ENCODE results near the gene HRH3.

HRH3 gene

DNA sequence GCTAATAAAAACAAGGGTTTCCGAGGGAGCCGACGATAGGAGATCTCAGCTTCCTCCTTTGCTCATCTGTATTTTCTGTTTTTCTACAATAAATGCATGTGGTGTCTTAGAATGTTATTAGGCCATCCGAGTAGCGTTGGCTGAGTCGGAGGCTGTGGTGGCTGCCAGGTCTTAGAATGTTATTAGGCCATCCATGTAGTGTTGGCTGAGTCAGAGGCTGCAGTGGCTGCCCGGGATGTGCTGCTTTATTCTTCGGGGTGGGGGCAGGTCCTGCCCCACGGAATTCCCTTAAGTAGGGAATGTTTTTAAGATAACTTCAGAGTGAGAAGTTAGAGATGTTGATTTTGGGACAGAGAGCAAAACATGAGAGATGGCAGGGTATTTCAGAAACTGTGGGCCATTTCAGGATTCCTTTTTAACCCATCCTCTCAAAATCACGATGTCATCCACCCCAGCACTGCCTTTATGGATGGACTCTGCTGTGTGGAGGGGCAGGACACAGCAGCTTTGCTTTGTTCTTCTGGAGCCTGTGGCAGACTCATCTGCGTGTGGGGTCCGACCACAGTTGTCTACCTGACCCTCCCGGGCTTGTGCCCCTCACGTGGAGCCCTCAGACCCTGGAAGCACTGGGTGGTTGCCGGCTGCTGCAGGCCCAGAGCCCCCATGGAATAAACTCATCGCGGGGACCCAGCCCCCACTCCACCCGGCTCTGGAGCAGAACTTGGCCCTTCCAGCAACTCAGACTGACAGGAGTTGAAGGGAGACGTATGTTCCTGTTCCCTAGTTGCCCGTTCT lies 38.6 kb upstream of the HRH3 start:
- no peak overlapping the region for H3K4me3 ChIP-seq (ENCODE audit: low read length)
- H3K4me1 ChIP-seq (ENCODE audit: control insufficient read depth, insufficient read depth, low read length), result peaks cover 17% of the 10 kb centered on the region
- no peaks in the 10 kb centered on the region for H3K27me3 ChIP-seq (replicated peaks; ENCODE audit: control insufficient read depth, insufficient read depth, low read length)
- H3K9ac ChIP-seq (ENCODE audit: low read length), result peak overlapping the region; percentile 48
- peaks cover 42% of the 10 kb centered on the region for H3K36me3 ChIP-seq (ENCODE audit: control insufficient read depth, insufficient read depth, low read length, severe bottlenecking)
- no peaks in the 10 kb centered on the region for H3K9me3 ChIP-seq (ENCODE audit: control insufficient read depth, low read length)
- DNase-seq (ENCODE audit: low read depth), result peak; percentile 70

DNA sequence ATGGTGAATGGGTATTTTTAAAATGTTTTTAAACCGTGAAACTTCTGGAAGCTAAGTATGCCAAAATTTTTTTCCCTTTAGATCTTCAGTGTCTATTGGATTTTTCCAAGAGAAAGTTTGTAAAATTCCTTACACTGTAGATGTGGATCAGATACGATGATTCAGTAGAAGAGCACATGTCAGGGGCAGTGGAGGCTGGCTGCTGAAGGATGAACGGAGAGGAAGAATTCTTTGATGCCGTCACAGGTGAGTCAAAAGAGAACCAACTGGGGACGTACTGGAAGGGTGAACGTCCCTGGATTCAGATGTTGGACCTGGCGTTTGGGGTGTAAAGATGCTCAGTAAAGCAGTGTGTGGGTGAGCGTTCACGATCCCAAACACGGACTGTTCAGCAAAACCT lies 35.9 kb upstream of the HRH3 start:
- peaks cover 25% of the 10 kb centered on the region for H3K36me3 ChIP-seq (ENCODE audit: control insufficient read depth, insufficient read depth, low read length, severe bottlenecking)

DNA sequence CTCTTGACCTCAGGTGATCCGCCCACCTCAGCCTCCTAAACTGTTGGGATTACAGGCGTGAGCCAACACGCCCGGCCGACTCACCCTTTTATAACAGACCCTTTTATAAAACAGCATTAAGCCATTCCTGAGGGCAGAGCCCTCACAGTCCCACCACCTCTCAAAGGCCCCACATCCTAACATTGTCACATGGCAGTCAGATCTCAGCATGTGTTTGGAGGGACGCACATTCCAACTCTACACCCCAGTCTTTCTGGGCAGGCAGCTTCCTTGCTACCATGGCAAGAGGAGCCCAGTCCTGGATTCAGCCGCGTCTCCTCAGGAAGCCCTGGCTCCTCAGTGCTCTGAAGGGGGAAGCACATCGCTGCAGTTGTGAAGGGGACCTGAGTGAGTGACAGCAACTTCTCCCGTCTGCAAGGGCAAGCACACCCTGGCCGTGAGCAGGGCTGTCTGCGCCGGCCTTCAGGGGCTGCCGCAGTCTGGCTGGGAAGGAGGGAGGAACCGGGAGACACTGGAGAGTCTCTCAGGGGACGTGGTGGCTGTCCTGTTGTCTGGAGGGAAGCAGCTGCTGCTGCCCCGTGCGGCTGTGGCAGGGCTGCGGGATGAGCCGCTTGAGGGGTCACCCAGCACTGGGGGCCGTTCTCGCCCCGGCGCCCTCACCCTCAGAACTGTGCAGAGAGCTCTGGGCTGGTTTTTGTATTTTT lies 34.1 kb upstream of the HRH3 start:
- no peaks in the 10 kb centered on the region for H3K9me3 ChIP-seq (ENCODE audit: control insufficient read depth, low read length)
- H3K36me3 ChIP-seq (ENCODE audit: control insufficient read depth, insufficient read depth, low read length, severe bottlenecking), result peaks cover 19% of the 10 kb centered on the region
- no peaks in the 10 kb centered on the region for H3K27me3 ChIP-seq (replicated peaks; ENCODE audit: control insufficient read depth, insufficient read depth, low read length)
- H3K4me3 ChIP-seq (ENCODE audit: low read length), result no peak overlapping the region
- H3K4me1 ChIP-seq (ENCODE audit: control insufficient read depth, insufficient read depth, low read length), result peaks cover 14% of the 10 kb centered on the region
- no peak for DNase-seq (ENCODE audit: low read depth)
- no peak overlapping the region for H3K9ac ChIP-seq (ENCODE audit: low read length)

More for the DNA sequence above, 35.9 kb upstream of the HRH3 start:
- Histone ChIP-seq H3K4me3 (ENCODE audit: low read length) (no peak overlapping the region), H3K4me1 (ENCODE audit: control insufficient read depth, insufficient read depth, low read length) (peaks cover 17% of the 10 kb centered on the region), H3K9me3 (ENCODE audit: control insufficient read depth, low read length) (no peaks in the 10 kb centered on the region), H3K9ac (ENCODE audit: low read length) (no peak overlapping the region), H3K27me3 (replicated peaks; ENCODE audit: control insufficient read depth, insufficient read depth, low read length) (no peaks in the 10 kb centered on the region)
- DNase-seq (ENCODE audit: low read depth), result no peak

DNA sequence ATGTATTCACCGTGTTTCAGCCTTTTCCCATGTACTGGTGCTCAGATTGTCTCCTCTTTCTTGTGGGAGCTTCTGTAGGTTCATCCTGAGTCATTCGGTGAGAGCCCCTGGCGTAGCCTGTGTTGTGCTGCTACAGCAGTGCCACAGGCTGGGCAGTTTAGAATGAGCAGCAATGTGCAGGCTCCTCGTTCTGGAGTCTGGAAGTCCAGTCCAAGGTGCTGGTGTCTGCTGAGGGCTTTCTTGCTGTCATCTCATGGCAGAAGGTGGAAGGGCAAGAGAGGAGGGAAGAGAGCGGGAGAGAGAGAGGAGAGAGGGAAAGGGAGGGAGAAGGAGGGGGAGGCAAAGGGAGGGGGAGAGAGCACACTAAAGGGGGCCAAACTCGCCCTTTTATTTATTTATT lies 33.3 kb upstream of the HRH3 start:
- H3K4me3 ChIP-seq (ENCODE audit: low read length), result no peak overlapping the region

DNA sequence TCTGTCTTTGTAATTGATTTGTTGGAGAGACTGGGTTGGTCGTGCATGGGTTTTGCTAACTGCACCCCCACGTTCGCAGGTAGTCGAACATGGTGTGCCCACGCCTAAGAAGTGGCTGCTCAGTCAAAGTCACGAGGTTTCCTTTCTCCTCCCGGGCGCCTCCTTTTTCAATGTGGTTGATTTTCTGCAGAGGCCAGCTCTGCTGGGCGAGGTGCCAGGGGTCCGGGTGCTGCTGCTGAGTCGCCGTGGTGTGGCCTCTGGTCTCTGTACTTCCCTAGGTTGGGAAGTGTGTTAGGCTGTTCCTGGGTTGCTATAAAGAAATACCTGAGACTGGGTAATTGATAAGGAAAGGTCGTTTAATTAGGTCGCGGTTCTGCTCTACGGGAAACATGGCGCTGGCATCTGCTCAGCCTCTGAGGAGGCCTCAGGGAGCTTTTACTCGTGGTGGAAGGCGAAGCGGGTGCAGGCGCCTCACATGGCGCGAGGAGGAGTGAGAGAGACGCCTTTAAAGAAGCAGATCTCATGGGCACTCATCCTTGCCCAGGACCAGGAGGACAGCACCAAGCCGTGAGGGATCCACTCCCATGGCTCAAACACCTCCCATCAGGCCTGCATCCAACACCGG lies 32.4 kb upstream of the HRH3 start:
- DNase-seq (ENCODE audit: low read depth), result no peak
- Histone ChIP-seq H3K27me3 (replicated peaks; ENCODE audit: control insufficient read depth, insufficient read depth, low read length) (no peaks in the 10 kb centered on the region), H3K36me3 (ENCODE audit: control insufficient read depth, insufficient read depth, low read length, severe bottlenecking) (peaks cover 17% of the 10 kb centered on the region), H3K4me3 (ENCODE audit: low read length) (no peak overlapping the region), H3K9ac (ENCODE audit: low read length) (no peak overlapping the region), H3K4me1 (ENCODE audit: control insufficient read depth, insufficient read depth, low read length) (no peaks in the 10 kb centered on the region), H3K9me3 (ENCODE audit: control insufficient read depth, low read length) (no peaks in the 10 kb centered on the region)

More for the DNA sequence above, 33.3 kb upstream of the HRH3 start:
- DNase-seq (ENCODE audit: low read depth), result no peak
- H3K4me1 ChIP-seq (ENCODE audit: control insufficient read depth, insufficient read depth, low read length), result peaks cover 6% of the 10 kb centered on the region
- H3K9me3 ChIP-seq (ENCODE audit: control insufficient read depth, low read length), result no peaks in the 10 kb centered on the region
- no peak overlapping the region for H3K9ac ChIP-seq (ENCODE audit: low read length)
- H3K27me3 ChIP-seq (replicated peaks; ENCODE audit: control insufficient read depth, insufficient read depth, low read length), result no peaks in the 10 kb centered on the region
- peaks cover 18% of the 10 kb centered on the region for H3K36me3 ChIP-seq (ENCODE audit: control insufficient read depth, insufficient read depth, low read length, severe bottlenecking)

DNA sequence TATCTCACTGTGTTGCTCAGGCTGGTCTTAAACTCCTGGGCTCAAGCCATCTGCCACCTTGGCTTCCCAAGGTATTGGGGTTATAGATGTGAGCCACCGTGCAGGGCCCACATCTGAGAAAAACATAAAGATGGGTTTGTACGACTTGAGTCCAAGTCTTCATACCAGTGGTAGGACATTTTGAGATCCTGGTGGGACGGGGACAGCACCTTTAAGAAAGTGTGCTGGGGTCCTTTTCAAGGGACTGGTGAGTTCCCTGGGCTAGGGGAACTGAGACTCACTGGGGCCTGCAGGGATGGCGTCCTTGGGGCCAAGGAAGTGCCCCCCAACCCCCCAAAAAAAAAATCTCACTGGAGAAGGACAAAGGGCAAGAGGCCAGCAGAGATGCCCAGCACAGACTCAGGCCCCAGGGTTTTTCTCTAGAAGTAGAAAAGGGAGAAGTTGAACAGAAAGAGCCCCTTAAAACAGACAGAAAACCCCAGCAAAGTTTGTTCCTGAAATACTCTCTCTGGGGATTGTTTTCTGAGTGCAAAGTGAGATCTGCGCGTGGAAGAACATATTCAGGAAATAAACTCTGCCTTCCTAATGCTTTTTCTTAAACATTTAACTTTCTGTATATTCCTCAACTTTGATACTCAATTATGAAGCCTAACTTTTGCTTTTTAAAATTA lies 28.9 kb upstream of the HRH3 start:
- Histone ChIP-seq H3K36me3 (ENCODE audit: control insufficient read depth, insufficient read depth, low read length, severe bottlenecking) (peaks cover 9% of the 10 kb centered on the region), H3K9ac (ENCODE audit: low read length) (no peak overlapping the region), H3K9me3 (ENCODE audit: control insufficient read depth, low read length) (no peaks in the 10 kb centered on the region), H3K4me3 (ENCODE audit: low read length) (no peak overlapping the region), H3K4me1 (ENCODE audit: control insufficient read depth, insufficient read depth, low read length) (no peaks in the 10 kb centered on the region), H3K27me3 (replicated peaks; ENCODE audit: control insufficient read depth, insufficient read depth, low read length) (no peaks in the 10 kb centered on the region)
- DNase-seq (ENCODE audit: low read depth), result no peak

DNA sequence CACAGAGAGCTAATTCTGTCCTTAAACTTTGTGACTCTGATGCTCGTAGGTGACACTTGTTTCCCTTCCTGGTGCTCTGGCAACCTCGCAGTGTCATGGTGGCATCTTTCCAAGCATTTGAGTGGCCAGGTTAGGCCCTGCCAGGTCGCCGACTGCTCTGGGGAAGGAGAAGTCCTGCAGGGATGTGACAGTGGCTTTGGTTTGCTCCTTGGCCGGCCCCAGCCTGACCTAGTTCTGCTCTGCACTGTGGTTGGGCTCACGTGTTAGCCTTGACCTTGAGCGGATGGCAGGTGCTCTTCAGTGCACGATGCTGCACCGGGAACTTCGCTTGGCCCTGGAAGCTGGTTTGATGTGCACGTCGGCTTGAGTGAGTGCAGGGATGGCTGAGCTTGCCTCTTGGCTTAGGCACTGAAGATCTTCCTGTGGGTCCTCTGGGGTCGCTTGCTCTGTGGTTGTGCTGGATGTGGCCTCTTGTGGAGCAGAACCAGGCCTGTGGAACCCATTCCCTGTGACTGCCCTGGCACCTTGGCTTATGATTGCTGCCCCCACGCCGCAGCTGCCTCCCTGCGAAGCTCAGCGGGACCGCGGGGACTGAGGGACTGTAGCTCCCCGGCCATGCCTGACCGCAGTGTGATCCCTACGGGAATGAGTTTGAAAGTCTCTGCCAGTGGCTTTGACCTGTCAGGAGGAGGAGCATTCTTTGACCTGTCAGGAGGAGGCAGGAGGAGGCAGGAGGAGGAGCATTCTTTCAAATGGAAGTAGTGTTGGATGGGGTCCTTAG lies 27.0 kb upstream of the HRH3 start:
- H3K9ac ChIP-seq (ENCODE audit: low read length), result no peak overlapping the region
- H3K9me3 ChIP-seq (ENCODE audit: control insufficient read depth, low read length), result no peaks in the 10 kb centered on the region
- no peak overlapping the region for H3K4me3 ChIP-seq (ENCODE audit: low read length)
- H3K4me1 ChIP-seq (ENCODE audit: control insufficient read depth, insufficient read depth, low read length), result no peaks in the 10 kb centered on the region
- H3K36me3 ChIP-seq (ENCODE audit: control insufficient read depth, insufficient read depth, low read length, severe bottlenecking), result peaks cover 11% of the 10 kb centered on the region
- DNase-seq (ENCODE audit: low read depth), result no peak
- no peaks in the 10 kb centered on the region for H3K27me3 ChIP-seq (replicated peaks; ENCODE audit: control insufficient read depth, insufficient read depth, low read length)

DNA sequence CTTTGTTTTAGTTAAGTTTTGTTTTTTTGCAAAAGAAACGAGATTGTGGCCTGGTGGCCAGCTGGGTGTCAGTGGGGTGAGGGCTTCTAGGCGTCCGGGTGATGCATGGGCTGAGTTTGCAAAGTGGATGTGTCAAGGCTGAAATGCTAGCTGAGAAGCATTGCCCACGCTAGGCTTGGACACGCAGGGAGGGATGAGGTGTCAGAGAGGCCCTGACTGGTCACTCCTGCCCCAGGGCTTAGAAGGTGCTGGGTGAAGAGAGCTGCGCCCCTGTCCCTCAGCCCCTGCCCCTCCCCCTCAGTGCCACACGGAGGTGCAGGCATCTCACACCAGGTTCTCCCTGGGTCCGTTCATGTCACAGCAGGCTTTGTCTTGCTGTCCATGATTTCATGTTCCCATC lies 26.4 kb upstream of the HRH3 start:
- DNase-seq (ENCODE audit: low read depth), result no peak
- Histone ChIP-seq H3K4me3 (ENCODE audit: low read length) (no peak overlapping the region), H3K9me3 (ENCODE audit: control insufficient read depth, low read length) (no peaks in the 10 kb centered on the region), H3K4me1 (ENCODE audit: control insufficient read depth, insufficient read depth, low read length) (no peaks in the 10 kb centered on the region), H3K9ac (ENCODE audit: low read length) (no peak overlapping the region), H3K36me3 (ENCODE audit: control insufficient read depth, insufficient read depth, low read length, severe bottlenecking) (peaks cover 16% of the 10 kb centered on the region), H3K27me3 (replicated peaks; ENCODE audit: control insufficient read depth, insufficient read depth, low read length) (no peaks in the 10 kb centered on the region)

DNA sequence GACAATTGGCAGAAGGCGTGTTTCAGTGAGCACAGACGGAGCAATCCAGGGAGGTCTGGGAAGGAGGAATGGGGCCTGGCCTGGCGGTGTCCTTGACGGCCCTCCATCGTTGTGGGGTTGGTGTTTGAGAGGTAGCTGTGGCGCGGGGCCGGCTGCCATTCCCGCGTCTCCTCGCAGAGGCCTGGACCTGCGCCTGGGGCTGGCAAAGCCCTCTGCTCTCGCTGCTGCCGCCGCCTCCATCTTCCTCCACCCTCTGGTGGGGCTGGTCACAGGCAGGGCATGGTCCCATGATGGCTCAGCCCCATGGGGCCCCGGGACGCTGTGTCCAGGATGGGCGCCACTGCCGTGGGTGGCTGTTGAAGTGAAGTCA lies 25.8 kb upstream of the HRH3 start:
- peaks cover 18% of the 10 kb centered on the region for H3K36me3 ChIP-seq (ENCODE audit: control insufficient read depth, insufficient read depth, low read length, severe bottlenecking)
- H3K9ac ChIP-seq (ENCODE audit: low read length), result no peak overlapping the region
- H3K27me3 ChIP-seq (replicated peaks; ENCODE audit: control insufficient read depth, insufficient read depth, low read length), result no peaks in the 10 kb centered on the region
- no peaks in the 10 kb centered on the region for H3K4me1 ChIP-seq (ENCODE audit: control insufficient read depth, insufficient read depth, low read length)
- DNase-seq (ENCODE audit: low read depth), result no peak
- no peaks in the 10 kb centered on the region for H3K9me3 ChIP-seq (ENCODE audit: control insufficient read depth, low read length)
- H3K4me3 ChIP-seq (ENCODE audit: low read length), result no peak overlapping the region

DNA sequence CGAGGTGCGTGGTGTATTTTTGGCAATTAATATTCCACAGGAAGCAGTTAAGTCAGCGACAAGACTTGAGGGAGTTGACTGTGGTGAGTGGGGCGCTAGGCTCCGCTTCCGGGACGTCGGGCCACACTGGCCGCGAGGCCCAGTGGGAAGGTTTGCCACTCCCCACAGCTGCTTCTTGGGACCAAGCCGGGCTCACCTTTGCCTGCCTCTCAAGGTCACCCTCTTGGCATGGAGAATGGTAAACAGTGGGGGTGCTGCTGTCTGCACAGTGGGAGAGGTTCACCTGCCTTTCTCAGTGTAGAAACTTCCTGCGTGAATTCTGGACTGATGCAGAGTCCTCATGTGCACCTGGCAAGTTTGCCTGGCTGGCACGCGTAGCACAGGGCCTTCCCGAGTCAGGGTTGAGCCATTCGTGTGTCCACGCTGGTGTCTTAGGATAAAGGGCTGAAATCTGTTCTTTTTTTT lies 24.6 kb upstream of the HRH3 start:
- DNase-seq (ENCODE audit: low read depth), result no peak
- Histone ChIP-seq H3K36me3 (ENCODE audit: control insufficient read depth, insufficient read depth, low read length, severe bottlenecking) (peaks cover 18% of the 10 kb centered on the region), H3K4me1 (ENCODE audit: control insufficient read depth, insufficient read depth, low read length) (peaks cover under 1% of the 10 kb centered on the region), H3K9me3 (ENCODE audit: control insufficient read depth, low read length) (no peaks in the 10 kb centered on the region), H3K4me3 (ENCODE audit: low read length) (no peak overlapping the region), H3K9ac (ENCODE audit: low read length) (no peak overlapping the region), H3K27me3 (replicated peaks; ENCODE audit: control insufficient read depth, insufficient read depth, low read length) (no peaks in the 10 kb centered on the region)
